Stimulated activated CD4-positive, alpha-beta T cell treated with anti-CD3 and anti-CD28 coated beads, Interleukin-2, amount 100 ng/mL, for 48 hours (primary cell): ENCODE measurements around the gene DOCK4.

Experiments
- DNase-seq, 2 donors: peaks; one replicate each; pipeline ENCODE4 v3.0.0-alpha.2; 2020

Gene DOCK4

DNA sequence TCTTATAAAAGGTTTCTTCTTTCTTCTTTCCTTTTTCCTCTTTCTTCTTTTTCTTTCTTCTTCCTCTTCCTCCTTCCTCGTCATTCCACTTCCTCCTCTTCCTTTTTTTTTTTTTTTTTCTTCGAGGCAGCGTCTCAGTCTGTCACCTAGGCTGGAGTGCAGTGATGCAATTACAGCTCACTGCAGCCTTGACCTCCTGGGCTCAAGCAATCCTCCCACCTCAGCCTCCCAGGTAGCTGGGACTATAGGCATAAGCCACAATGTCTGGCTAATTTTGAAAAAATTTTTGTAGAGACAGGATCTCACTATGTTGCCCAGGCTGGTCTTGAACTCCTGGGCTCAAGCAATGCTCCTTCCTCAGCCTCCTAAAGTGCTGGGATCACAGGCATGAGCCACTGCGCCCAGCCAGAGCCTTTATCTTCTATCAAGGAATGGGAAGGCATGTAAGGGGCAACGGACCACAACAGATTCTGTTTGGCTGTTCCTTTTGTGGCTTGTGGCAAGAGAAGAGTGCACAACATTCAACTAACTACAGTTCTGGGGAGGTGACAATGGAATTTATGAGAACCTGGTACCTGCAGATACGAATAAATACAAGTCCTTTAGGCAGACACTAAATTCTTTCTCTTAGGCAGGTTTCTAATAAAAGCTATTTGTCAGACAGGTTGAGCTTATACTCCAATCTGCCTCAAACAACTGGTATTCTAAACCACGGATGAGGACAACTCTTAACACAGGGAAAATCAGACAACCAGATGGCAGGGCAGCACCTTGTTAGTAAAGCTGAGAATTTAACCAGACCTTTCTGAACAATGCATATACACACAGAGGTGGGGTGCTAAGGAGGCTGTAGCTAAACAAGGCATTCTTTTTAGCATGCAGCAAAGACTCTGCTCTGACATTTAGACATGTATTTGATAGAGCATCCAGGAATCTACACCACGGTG, 100.3 kb downstream of the DOCK4 start:
- DNase-seq, result no peak

- DNase-seq, result no peak
These were observed 102.1 kb downstream of the DOCK4 start for GRCh38 chr7:112104120-112104519.

- DNase-seq, result no peak
These were observed 103.0 kb downstream of the DOCK4 start for GRCh38 chr7:112103246-112103645.

GRCh38 chr7:112101201-112101846, 104.9 kb downstream of the DOCK4 start:
- no peak for DNase-seq

DNA sequence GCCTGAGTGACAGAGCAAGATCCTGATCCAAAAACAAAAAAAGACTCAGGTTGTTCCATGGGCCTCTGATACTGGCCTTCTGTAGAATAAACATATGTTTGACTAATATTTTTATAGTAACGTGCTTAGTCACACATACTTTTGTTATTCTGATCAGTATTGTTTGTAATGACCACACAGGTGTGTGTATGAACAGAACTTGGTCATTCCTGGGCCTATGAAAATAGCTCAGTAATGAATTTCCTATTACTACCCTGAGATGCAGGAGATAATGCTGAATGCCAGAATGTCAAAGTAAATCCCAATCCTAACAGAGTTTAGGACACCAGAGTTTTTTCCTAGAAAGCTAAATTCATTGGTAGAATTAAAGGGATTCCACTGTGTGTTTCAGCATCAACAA, 108.7 kb downstream of the DOCK4 start:
- no peak for DNase-seq

GRCh38 chr7:112093409-112093808, 112.8 kb downstream of the DOCK4 start:
- DNase-seq, result no peak

DNA sequence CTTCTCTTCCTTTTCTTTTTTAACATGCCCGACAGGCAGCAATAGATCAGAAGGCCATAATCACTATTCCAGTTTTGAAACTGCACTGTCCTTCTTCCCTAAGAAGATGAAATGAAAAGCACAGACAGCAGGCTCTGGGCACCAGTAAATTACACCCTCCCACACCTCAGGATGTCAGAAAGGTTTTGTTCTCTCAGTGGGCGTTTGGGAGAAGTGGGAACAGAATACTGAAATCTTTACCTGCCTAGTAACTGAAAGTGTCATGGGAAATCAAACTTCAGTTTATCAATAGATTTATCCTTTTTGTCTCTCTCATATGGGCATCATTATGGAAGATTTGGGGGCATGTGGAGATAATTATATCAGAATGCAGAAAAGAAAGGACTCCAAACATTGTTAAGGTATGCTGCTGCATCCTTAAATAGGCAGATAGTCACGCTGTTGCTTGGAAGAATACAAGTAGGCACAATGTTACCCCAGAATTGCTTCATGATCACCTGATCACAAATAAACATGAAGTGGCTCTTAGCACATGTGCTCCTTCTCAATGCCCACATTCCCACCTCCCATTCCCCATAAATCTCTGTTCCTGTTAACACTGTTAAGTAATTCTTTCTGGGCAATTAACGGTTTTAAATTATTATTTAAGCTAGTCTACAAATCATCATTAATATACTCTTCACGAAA, 113.3 kb downstream of the DOCK4 start:
- no peak for DNase-seq

DNA sequence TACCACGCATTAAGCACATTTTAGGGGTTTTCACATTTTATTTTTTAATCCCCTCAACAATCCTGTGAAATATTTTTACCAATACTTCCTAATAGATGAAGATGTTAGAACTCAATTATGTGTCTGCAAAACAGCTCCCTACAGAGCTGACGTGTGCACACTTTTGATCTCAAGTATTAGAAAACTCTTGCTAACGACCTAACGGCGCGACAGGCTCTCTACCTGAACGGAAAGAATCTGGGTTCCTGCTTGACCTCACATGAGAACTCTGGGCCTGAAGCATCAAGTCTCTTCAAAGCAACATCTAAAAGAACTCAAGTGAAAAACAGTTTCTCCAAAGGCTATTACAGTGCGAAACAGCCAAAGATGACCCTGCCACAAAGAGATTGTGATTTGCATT, 113.9 kb downstream of the DOCK4 start:
- DNase-seq, result no peak

- DNase-seq, result no peak
These were observed 114.4 kb downstream of the DOCK4 start for GRCh38 chr7:112091768-112092167.

- no peak for DNase-seq
These were observed 116.6 kb downstream of the DOCK4 start for GRCh38 chr7:112089551-112089950.

DNA sequence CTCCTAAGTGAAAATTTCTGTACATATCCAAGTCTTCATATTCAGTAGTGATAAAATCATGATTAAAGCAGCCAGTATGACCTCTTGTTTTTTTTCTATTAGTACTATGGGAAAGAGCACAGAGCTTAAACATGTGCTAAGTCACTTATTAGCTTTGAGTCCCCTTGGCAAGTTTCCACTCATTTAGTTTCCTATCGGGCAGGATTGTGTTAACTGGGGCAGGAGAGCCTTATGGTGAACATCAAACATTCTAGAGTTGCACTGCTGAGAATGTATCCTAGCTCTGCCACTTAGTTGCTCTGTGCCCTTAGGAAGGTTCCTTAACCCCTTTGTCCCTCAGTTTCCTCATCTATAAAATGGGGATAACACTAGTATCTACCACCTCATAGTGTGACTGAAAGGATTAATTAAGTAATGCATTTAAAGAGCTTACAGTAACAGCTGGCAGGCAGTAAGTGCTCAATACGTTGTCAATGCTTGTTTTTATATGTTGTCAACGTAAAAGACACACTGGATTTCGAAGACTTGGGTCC, 117.6 kb downstream of the DOCK4 start:
- DNase-seq, result no peak

DNA sequence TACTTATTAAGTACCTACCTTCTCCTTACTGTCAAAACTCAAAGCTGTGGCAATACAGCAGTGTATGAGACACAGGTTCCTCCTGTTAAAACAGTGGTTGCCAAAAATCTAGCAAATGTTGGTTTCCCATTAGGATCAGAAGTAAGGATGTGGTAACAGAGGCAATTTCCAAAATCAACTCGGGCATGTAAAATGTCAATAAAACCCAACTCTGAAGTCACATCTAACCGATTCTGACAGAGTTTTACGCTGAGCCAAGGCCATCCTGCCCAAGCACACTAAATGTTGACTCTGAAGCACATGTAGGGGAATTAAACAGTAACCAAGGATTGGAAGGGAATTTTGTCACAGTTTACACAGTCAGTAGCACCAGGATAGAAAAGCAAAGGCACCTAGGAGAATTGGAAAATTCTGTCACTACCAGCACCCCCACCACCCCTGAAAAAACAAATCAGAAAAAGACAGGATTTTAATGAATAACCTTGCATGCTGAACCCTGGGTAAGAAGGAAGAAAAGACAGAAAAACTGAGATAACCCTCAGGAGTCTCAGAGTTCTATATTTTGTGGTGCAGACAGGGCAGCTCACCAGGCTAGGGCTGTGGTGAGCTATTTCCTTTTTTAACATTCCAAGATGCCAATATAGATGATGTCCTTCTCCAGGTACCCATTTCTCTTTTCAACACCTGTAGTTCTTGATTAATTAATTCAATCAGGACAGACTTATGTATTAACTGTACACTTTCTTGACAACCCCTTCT, 119.5 kb downstream of the DOCK4 start:
- no peak for DNase-seq

- DNase-seq, result no peak
These were observed 121.7 kb downstream of the DOCK4 start for GRCh38 chr7:112084520-112084971.

DNA sequence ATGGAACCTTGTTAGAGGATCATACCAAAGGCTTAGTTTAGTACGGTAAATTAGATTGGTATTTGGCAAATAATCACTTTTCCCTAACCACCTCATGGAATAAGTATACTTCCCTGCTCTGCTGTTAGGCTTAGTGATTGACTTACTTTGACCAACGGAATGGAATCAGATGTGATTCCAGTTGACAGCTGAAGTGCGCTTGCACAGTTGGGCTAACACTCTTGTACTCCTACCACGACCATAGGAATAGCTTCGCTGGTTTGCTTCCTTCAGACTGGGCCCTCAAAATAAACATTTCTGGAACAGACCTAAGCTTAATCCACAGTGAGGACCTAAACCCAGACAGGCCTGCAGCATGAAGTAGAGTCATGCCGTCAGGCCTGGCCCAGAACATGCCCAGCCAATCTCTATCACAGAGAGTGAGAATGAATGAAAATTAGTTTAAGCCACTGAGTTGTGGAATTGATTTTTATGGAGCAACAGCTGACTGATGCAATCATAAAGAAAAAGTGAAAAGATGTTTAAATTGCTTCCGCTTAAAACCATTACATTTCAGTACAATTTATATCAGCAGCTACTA, 122.3 kb downstream of the DOCK4 start:
- no peak for DNase-seq

DNA sequence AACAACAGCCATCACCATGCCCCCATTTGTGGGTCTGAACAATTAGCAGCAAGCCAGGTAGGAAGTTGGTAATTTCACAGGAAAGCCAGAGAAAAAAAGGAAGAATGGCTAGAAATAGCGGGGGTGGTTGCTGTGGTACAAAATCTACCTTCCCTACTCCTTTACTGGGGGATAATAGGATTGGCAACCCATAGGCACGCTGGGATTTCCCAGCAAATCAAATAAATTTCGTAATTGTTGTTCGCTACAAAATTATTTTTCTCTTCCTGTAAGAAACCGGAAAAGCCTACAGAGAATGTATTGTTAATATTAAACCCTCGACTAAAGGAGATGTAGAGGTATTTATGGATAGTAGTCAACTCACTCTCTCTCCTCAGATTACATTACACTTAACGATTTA, 123.9 kb downstream of the DOCK4 start:
- DNase-seq, result no peak

GRCh38 chr7:112081778-112082177, 124.4 kb downstream of the DOCK4 start:
- DNase-seq, result no peak

DNA sequence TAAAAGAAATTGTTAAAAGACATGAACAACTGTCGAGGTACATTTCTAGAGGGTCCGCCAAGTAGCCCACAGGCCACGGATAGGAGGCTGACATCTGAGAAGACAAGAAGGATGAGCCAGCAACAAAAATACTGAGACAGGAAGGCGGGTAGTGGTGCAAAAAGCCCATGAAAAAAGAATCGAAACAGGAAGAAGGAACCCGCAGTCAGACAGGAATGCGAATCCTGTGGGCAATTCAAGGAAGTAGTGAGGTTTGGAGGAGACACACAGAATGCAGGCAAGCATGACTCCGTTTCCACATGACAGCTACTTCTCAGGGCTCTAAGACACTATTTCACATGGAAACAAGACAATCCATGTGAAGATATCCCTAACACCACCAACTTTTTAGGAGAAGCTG, 125.2 kb downstream of the DOCK4 start:
- no peak for DNase-seq

GRCh38 chr7:112080441-112080840, 125.8 kb downstream of the DOCK4 start:
- DNase-seq, result no peak

- DNase-seq, result no peak
These were observed 126.5 kb downstream of the DOCK4 start for GRCh38 chr7:112079673-112080072.

DNA sequence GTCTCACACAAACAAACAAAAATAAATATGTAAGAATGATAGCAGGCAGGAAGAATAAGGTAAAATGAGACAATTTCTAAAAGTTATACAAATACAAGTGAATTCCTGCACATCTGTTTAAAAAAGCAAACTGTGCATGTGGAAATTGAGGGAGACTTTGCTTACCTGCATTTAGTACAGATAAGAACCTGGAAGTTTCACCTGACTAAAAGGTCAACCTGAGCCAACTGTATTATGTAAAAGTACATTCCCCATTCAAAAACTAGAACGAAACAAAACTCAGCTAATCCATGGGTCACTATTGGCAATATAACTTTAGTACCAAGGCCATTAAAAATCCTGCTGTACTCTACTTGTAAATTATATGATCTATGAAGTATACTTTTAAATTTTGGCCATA, 127.1 kb downstream of the DOCK4 start:
- no peak for DNase-seq

DNA sequence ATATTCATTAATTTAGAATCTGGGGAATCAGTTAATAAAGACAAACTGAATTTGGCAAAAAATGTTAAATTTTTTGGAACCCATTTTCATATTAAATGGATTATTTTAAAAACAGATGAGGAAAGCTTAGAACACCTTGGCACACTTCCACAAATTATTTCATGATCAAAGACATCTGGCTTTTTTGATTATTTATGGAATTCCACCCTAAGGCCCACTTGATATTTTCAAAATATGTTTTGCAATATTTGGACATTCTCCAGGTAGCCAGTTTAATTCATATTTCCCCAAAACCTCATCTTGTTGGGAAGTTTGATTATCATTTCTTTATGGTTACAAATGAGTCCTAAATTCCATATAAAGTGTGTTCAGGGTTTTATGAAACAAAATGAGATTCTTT, 129.9 kb downstream of the DOCK4 start:
- DNase-seq, result no peak

DNA sequence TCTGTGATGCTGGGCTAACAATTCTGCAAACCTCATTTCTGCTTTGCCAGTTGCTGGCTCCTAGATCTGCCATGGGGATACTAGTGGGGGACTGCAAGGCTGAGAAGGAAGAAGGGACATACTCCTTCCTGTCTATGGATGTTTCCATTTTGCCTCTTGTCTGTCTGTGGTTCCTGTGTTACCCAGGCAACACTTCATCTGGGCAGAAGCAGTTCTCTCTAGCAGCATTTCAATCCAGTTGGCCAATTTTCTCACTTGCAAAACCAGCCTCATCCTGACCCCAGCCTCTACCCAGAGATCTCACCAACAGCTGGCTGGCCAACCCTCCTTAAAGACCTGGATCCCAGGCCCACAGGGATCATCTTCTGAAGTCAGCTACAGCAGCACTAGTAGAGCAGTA, 131.7 kb downstream of the DOCK4 start:
- no peak for DNase-seq
